Measurements from ENCODE around the gene RASA1.

The RASA1 gene

DNA sequence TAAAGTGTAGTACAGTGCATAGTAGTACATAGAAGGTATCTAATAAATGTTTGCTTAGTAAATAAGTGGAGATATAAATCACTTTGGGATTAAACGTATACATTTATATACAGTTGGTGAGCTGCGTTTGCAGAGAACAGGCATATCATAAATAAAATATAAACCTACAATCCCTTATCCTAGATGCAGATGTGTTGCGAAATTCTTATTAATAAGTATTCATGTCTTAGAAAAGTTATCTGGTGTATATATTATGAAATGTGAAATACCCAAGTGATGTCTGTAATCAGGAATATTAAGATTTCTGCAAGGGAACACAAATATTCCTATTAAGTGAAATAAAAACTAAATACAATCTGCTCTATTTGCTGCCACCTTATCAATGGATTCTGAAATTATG is 136.2 kb downstream of the RASA1 start:
- DNase-seq (ENCODE audit: low read depth in 2 of 2), result no peak

DNA sequence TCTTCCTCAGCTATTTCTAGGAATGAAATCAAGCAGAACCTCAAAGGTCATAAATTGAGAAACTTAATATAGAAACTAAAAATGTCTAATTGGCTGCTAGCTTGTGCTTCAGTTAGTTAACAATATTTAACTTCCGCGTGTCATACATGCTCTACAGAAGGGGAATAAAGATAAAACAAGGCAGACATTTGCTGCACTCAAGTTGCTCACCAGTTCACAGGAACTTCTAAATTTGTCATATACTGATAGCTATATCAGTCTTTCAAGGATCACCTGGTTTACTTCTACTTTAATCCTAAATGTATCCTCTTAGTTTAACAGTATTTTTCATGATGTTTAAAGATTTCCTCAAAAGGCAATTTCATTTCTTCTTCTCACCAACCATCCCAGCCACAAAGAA is 136.7 kb downstream of the RASA1 start:
- no peak for DNase-seq (ENCODE audit: low read depth in 2 of 2)

DNA sequence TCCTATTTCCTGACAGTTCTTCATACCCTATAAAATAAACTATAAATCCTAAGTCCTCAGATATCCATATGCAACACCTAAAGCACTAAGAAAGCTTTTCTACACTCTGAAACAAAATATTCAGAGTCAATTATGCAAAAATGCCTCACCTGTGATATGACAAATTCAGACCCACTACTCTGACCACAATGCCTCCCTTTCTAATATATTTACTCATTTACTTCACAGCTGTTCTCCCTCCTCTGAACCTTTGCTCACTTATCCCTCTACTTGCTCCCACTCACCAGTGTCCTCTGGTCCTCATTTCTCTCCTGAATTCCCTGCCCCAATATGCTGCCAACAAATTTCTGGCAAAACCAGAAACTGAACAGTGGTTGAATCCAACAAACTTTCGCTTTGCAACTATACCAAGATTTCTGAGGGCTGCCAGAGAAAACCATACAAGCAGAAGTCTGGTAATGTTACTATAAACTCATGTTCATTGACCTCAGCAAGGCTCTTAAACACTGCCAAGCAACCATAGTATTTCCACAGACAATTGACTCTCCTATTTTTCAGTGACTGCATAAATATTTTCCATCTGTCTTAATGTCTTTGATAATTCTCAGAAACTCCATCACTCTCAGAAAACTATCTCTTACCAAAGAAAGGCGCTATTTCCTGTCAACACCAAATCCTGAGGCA is 137.9 kb downstream of the RASA1 start:
- no peak for DNase-seq (ENCODE audit: low read depth in 2 of 2)

DNA sequence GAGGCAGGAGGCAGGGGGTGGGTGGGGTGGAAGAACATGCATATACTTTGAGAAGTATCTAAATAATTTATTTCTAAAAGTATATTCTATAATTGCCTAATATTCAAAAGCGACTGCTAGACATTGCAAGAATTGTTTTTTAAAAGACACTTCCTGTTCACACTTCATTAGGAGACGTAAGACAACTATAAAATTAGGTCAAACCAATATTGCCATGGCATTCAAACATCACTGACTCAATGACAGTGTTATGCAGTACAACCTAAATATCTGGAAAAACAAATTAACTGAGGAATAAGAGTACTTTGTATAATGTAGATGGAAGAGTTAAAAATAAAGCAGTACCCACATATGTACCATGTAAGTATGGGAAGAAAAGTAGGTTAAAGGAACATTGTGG is 140.5 kb downstream of the RASA1 start:
- DNase-seq (ENCODE audit: low read depth in 2 of 2), result no peak

DNA sequence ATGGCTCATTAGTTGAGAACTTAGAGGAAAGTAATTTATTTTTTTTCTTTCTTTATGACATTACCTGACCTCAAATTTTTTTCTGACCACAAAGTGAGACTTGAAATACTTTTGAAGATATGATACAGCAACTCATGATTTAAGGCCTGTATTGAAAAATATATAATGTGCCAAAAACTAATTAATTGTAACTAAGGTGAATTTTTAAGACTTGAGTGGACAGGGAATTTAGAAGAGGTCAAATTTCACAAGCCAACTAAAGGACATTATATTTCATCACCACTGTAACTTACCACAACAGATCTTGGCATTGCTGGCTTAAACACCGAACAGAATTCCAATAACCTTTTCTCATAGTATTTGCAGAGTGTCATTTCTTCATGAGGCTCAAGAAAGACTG is 143.2 kb downstream of the RASA1 start:
- DNase-seq (ENCODE audit: low read depth in 2 of 2), result no peak

DNA sequence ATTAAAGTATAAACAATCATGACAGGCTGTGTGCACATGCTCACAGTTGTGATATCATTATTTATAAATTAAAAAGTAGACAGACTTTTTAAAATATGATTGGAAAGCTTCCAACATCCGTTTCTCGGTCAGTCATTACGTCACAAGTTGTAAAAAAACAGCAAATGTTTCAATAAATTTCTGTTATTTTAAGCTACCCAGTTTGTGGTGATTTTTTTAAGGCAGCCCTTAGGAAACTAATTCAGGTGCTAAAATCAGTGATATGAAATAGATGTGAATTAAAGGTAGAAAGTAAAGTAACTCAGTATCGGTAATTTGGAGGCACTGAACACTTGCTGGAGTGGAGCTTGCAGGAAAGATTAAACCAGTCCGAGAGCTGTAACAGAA is 143.9 kb downstream of the RASA1 start:
- DNase-seq (ENCODE audit: low read depth in 2 of 2), result no peak

DNA sequence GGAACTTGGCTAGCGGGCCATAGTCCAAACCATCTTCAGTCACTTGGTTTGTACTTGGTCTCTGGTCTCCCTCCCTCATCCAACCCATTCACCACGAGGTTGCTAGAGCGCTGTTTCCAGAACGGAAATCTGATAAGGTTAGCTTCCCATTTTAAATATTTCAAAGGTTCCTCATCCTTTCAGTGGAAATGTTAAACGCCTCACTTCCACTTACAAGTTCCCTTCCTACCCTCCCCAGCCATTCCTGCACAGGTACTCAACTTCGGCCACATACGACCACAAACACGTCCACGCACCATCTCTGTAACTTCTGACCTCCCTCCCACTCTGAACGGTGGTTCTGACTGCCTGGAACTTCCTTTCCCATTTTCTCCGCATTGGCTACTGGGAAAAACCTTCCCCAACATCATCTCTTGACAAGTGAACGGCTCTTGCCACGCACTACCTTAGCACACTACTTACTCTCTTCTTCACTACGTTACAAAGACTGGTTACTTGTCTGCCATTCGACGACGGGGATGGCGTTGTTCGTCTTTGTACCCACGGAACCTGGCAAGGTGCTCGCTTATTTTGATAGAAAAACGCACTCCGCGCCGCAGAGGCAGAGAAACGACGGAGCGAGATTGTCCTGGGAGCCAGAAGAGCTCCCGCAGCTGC is 144.4 kb downstream of the RASA1 start:
- DNase-seq (ENCODE audit: low read depth in 2 of 2), result peak; percentile 6 to 7

DNA sequence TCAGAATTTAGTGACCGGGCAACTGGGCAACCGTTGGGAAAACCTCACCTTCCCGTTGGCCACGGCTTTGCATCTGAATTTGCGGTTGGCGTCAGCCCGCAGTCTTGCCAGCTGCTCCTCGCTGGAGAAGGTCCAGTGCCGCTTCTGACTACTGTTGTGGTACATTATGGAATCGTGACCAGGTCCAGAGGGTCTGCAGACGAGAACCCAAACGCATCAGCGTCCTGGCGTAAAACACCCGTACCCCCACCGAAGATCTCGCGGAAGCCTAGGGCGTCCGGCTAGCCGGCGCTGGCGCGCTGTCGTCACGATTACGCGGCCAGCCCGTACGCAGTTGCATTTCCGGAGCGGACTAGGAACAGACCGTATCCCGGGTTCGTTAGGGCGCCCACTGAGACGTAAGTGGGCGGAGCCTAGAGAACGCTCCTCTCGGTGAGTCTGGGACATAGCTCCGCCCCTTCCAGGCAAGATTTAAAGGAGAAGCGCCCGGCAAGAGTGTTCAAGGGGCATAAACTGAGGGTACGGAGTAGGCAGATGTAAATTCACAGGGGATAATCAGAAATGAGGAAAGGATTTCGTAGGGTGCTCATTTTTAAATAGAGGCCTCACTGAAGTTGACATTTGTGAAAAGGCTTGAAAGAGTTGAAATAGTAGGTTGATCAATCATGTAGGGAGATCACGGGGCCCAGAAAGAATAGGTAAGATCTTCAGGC is 145.1 kb downstream of the RASA1 start, which contains the start of gene CCNH:
Gene CCNH, minus strand, starts transcription at position 301 of the 713 bp plus-strand sequence. Its CDS starts 136 bp downstream, at position 165.
- peak; percentile 94 to 96 for DNase-seq (ENCODE audit: low read depth in 2 of 2)

DNA sequence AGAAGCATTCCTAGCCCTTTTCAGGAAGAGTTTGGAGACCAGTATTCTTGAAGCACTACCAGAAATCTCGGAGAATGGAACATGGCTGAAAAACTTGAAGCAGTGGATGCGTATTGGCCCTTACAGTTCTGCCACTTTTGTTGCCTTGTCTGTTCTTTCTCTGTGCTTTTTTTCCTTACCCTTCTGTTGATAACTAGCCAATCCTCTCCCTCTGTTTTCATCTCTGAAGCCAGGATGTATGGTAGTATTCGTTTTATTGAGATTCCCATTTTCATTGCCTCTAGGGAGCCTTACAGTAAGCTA is 145.6 kb downstream of the RASA1 start:
- no peak for DNase-seq (ENCODE audit: low read depth in 2 of 2)

DNA sequence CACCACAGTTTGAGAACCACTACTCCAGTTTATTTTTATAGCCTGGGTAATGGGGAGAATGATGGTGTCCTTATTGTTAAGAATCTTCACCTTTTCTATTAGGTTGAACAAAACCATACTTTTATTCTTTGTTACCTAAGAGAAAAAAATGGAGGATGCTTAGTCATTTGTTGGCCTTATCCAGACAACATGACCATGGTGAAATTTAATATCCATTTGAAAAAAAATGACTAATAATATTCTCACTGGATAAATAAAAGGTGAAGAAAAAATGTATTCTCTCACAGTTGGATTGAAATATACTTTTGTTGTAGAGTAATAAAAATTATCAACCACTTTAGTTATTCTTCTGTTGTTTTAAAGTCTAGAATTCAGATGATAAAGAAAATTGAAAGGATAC is 150.8 kb downstream of the RASA1 start:
- no peak for DNase-seq (ENCODE audit: low read depth in 2 of 2)

DNA sequence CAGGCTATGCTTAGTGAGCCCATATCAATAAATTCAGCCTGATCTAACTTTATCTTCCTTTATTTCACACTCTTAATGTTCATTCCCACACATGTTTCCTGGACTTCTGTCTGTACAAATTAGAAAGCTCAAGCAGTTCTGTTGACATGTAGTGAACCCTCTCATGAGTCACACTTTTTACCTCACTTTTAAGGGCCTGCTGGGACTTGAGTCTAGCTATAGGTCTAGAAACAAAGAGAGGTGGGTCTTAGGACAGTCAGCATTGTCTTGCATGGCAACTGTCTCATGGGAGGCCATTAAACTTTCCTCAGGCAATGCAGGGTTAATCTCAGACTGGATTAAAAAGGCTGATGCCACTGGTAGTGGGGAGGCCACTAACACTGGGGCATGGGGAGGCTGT is 153.6 kb downstream of the RASA1 start:
- no peak for DNase-seq (ENCODE audit: low read depth in 2 of 2)

DNA sequence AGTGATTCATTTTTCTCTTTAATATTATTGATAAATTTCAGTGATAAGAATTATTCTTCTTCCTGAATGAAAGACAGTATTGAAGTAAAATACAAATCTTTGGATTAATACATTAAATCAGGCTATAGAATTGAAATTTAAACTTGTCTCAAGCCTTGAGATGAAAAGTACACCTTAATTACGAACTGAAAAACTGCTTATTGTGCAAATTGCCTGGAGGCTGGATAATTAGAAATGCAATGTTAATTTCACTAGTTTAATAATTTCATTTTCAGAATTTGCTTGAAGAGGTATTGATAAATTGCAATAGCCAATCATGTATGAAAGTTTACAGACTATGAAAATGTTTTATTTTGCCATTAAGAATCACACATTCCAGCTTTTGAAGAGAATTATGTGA is 156.1 kb downstream of the RASA1 start:
- no peak for DNase-seq (ENCODE audit: low read depth in 2 of 2)

DNA sequence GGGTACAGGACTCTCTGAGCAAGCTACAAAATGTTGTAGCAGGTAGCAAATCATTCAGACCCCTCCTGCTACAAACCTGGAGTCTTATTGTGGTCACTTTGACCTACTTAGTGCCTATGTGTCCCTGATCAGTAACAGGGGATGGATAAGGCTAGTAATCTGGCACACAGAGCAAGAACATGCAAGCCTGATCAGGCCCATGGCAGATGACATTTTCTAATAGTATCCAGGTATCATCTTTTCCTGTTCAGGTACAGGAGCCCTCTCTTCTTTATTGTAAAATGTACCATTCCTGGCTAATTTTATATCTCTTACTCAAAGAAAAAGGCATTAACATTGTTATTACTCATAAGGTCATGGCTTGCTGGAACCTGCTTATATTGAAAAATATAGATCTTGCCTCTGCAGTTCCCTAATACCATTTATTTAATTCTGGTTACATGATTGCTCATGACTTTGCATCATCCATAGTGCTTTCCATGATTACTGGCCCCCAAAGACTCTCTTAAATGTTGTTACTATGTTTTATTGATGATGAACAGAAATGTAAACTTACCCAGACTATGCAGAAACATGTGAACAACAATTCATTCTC is 163.3 kb downstream of the RASA1 start:
- DNase-seq (ENCODE audit: low read depth in 2 of 2), result no peak

DNA sequence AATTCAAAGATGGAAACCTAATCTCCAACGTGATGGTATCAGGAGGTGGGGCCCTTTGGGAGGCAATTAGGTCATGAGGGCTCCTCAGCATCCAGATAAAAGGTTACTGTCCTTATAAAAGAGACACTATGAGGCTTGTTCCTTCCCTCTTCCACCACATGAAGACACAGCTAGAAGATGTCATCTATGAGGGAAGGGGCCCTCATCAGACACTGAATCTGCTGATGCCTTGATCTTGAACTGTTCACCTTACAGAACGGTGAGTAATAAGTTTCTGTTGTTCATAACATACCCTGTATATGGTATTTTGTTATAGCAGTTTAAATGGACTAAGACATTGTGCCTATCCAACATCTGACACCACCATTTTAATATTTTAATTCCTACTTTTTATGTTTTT is 164.8 kb downstream of the RASA1 start:
- DNase-seq (ENCODE audit: low read depth in 2 of 2), result no peak

DNA sequence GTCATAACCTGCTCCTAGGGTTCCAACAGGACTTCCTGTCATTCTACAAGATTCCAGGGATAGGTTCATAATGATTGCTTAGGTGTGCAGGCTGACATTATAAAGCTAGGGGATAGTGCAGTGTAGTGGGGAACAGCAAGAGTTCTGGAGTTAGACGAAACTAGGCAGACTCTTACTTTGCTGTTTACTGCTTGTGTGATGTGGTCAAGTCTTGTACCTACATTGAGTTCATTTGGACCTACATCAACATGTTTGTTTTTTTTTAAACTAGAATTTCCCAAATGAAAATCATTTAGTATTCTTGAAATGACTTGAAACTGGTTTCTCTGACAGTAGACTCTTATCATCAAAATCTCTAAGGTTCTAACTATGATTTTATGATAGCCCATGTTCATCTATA is 166.3 kb downstream of the RASA1 start:
- DNase-seq (ENCODE audit: low read depth in 2 of 2), result no peak

DNA sequence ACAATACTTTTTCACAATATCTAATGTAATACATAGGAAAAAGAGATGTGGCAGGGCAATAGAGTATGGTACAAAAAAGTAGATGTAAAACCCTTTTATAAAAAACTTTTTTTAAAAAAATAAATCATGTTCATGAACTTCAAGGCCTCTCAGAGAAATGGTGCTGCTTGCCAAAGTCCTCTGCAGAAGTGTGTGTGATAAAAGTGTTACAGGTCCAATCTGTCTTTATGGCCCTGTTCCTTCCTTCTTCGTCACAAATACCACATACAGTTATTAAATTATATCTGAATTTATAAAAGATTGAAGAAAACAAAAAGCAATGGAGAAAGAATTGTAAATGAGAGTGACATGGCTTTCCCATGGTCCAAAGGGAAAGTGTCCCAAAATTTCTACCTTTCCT is 166.8 kb downstream of the RASA1 start:
- no peak for DNase-seq (ENCODE audit: low read depth in 2 of 2)

DNA sequence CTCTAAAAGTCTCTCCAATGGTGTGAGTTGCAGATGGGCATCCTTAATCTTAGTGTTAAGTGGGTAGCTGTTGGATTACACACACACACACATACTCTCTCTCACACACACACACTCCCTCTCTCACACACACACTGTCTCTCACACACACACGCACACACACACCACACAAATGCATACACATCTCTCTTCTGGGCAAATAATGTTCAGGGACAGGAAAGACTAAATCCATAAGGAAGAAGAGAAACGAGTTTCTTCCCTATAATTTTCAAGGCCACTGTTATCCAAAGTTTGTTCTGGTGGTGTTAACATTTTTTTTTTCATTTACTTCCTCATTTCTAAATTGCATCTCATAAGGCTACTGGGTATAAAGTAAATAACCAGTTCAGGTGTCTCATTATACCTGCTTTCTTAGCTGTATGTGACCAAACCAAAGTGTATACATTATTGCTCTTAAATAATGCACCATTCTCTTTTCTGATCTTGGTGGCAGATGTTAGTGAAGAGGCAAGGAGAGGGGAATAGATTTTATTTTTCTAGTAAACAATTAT is 167.5 kb downstream of the RASA1 start:
- no peak for DNase-seq (ENCODE audit: low read depth in 2 of 2)

DNA sequence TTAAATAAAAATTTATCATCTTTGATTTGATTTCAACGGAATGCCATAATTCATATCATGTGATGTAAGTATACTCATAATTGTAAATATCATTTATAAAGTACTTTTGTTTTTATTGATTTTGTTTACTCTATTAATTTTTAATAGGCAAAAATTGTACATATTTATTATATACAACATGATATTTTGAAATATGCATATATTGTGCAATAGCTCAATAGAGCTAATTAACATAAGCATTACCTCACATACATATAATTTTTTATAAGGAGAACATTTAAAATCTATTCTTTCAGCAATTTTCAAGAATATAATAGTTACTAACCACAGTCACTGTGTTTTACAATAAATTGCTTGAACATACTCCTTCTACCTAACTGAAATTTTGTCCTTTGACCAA is 170.0 kb downstream of the RASA1 start:
- DNase-seq (ENCODE audit: low read depth in 2 of 2), result no peak

DNA sequence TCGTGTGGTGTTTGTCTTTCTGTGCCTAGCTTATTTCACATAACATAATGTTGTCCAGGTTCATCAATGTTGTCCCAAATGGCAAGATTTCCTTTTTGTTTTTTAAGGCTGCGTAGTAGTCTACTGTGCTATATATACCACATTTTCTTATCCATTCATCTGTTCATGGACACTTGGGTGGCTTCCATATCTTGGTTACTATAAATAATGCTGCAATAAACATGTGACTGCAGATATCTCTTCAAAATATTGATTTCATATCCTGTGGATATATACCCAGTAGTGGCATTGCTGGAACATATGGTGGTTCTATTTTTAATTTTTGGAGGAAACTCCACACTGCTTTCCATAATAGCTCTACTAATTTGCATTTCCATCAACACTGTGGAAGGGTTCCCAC is 170.5 kb downstream of the RASA1 start:
- DNase-seq (ENCODE audit: low read depth in 2 of 2), result no peak
